ENCODE results near the gene ATN1.

- TF ChIP-seq CTCF (conservative IDR thresholded peaks at IDR 0.05; ENCODE audit: low read length) = peak; percentile 46; the same call in 1 of the 2 replicates
- TF ChIP-seq EZH2phosphoT487 (IDR thresholded peaks at IDR 0.05; ENCODE audit: borderline replicate concordance, low read depth, low read length) = no peak
Measured at GRCh38 chr12:6948873-6949594, 21.3 kb downstream of the ATN1 start.

Measured in OCI-LY7 (cell line).